GM12878 (cell line): Measurements from ENCODE around the gene TTLL6. TPM values are rescaled to one million over a fixed set of nuclear protein-coding genes. Genes with fewer than 3 reads are reported as not detected.

Experiments used
- BCLAF1 ChIP-seq: fragments of 450-650 bp; IDR thresholded peaks from 2 replicates; pipeline ENCODE4 v1.6.1; 2017; ENCODE audit warnings: antibody characterized with exemption, mild to moderate bottlenecking, moderate library complexity
- CTCF ChIP-seq, 3 experiments: IDR thresholded peaks in 2 of 3; conservative IDR thresholded peaks in 1 of 3; 2 replicates each; pipeline ENCODE4 v1.5.1; 2011; ENCODE audit warnings: low read depth in 3 of 3, low read length in 3 of 3, mild to moderate bottlenecking in 3 of 3, control low read depth in 2 of 3, moderate library complexity in 2 of 3, inconsistent platforms in 1 of 3, mixed read lengths in 1 of 3; ENCODE audit not compliant: control insufficient read depth in 2 of 3, insufficient read depth in 1 of 3; ENCODE audit errors: extremely low read depth in 1 of 3
- HDAC6 ChIP-seq: fragments of 200-600 bp; sonication (generic); IDR thresholded peaks from one replicate; pipeline ENCODE4 v1.8.0; 2017; ENCODE audit warnings: antibody characterized with exemption; ENCODE audit not compliant: unreplicated experiment
- MYC ChIP-seq: IDR thresholded peaks from 2 replicates; pipeline ENCODE4 v1.6.1; 2011; ENCODE audit warnings: mild to moderate bottlenecking, low read length, moderate library complexity, inconsistent platforms; ENCODE audit not compliant: insufficient read depth, insufficient replicate concordance, insufficient read length, severe bottlenecking
- NKRF ChIP-seq: fragments of 450-650 bp; conservative IDR thresholded peaks from 2 replicates; pipeline ENCODE4 v1.6.1; 2017; ENCODE audit warnings: mild to moderate bottlenecking, moderate library complexity
- NR2F1 ChIP-seq: fragments of 450-650 bp; conservative IDR thresholded peaks from 2 replicates; pipeline ENCODE4 v1.6.1; 2017; ENCODE audit warnings: mild to moderate bottlenecking
- RBBP5 ChIP-seq: fragments of 200-600 bp; sonication (generic); conservative IDR thresholded peaks from 2 replicates; pipeline ENCODE4 v1.6.1; 2016
- RELA ChIP-seq: fragments of 450-650 bp; IDR thresholded peaks from 2 replicates; pipeline ENCODE4 v1.8.0; 2014; ENCODE audit warnings: borderline replicate concordance; ENCODE audit not compliant: partially characterized antibody
- TBL1XR1 ChIP-seq: IDR thresholded peaks from 2 replicates; pipeline ENCODE4 v1.6.1; 2012; ENCODE audit warnings: low read depth, low read length, improper control_type of control experiment
- polyA plus RNA-seq, 11 experiments: library from polyadenylated mRNA; depleted of rRNA in 4 of 11; unstranded in 6 of 11; stranded (reverse) in 5 of 11; fragments of >200 nt; fragmentation: Nextera tagmentation in 4 of 11; fragmentation: Illumina TruSeq in 1 of 11; extraction: Ambion mirVana in 4 of 11; extraction: Trizol in 1 of 11; gene quantifications; 1 replicate in 1 of 11; 2 replicates in 10 of 11; pipeline versions ENCODE4 v1.2.1 to v1.2.3, GENCODE V29; 2011 to 2016; ENCODE audit warnings: inconsistent platforms in 2 of 11, missing spikeins in 2 of 11, low read depth in 1 of 11
- total RNA-seq, 4 experiments: library from RNA; depleted of rRNA in 3 of 4; stranded (reverse); fragments of >200 nt in 3 of 4; fragmentation: Illumina TruSeq in 1 of 4; extraction: Trizol in 1 of 4; gene quantifications; 2 replicates each; pipeline versions ENCODE4 v1.2.1 to v1.2.3, GENCODE V29; 2013 to 2021

TTLL6 gene
- total and polyA plus RNA-seq, 10 of the 15 experiments (the other 5 are each of a cell fraction or from before 2014, with no cell fraction given), result 0.06 to 0.36 (median 0.13) TPM; not detected in 4

GRCh38 chr17:48749621-48750553 is 67.1 kb downstream of the TTLL6 start (continued):
- TF ChIP-seq BCLAF1, result no peak
- TF ChIP-seq RBBP5, result no peak
- no peak for TF ChIP-seq NR2F1
- no peak for TF ChIP-seq TBL1XR1
- no peak for TF ChIP-seq HDAC6
- TF ChIP-seq CTCF (IDR thresholded peaks at IDR 0.05 in 2 of 3, conservative IDR thresholded peaks at IDR 0.05 in 1 of 3; ENCODE audit: control insufficient read depth in 2 of 3, extremely low read depth in 1 of 3, insufficient read depth in 1 of 3, low read depth in 3 of 3, low read length in 3 of 3), result no peak
- TF ChIP-seq NKRF, result no peak
- no peak for TF ChIP-seq RELA
- TF ChIP-seq MYC, result no peak
- TF ChIP-seq, all 136 proteins: peak for 0
